Immature natural killer cell (primary cell): ENCODE measurements around the gene OR56B1. TPM values are rescaled to one million over a fixed set of nuclear protein-coding genes. Genes with fewer than 3 reads are reported as not detected.
"Not testable (repeated sequence)": the region's sequence is repeated elsewhere in the genome, so short reads cannot be mapped to it uniquely, and the experiment has no call there.

ENCODE experiments used
- DNase-seq, 3 donors: peaks; one replicate each; pipeline ENCODE4 v3.0.0; 2022; ENCODE audit warnings: mixed read lengths in 1 of 3
- H3K27ac Mint-ChIP-seq, 6 donors: one replicate each; pipeline ENCODE4 v1.8.0; 2020; ENCODE audit warnings: mixed read lengths in 6 of 6, mild to moderate bottlenecking in 5 of 6, inconsistent platforms in 4 of 6, moderate library complexity in 3 of 6
- H3K27me3 Mint-ChIP-seq, 3 donors: one replicate each; pipeline ENCODE4 v1.8.0; 2020 to 2021; ENCODE audit warnings: low read depth in 3 of 3, mild to moderate bottlenecking in 3 of 3, mixed read lengths in 3 of 3, moderate library complexity in 3 of 3, inconsistent platforms in 1 of 3
- H3K36me3 Mint-ChIP-seq, 3 donors: one replicate each; pipeline ENCODE4 v1.8.0; 2020; ENCODE audit warnings: mixed read lengths in 3 of 3, inconsistent platforms in 2 of 3, mild to moderate bottlenecking in 2 of 3
- H3K4me1 Mint-ChIP-seq, 2 donors: one replicate each; pipeline ENCODE4 v1.8.0; 2020; ENCODE audit warnings: inconsistent platforms in 2 of 2, mild to moderate bottlenecking in 2 of 2, mixed read lengths in 2 of 2, moderate library complexity in 1 of 2
- H3K4me3 Mint-ChIP-seq, 5 donors: one replicate each; pipeline ENCODE4 v1.8.0; 2020; ENCODE audit warnings: mild to moderate bottlenecking in 5 of 5, mixed read lengths in 5 of 5, inconsistent platforms in 3 of 5, moderate library complexity in 3 of 5
- H3K9me3 Mint-ChIP-seq, 6 donors: one replicate each; pipeline ENCODE4 v1.8.0; 2020; ENCODE audit warnings: mild to moderate bottlenecking in 6 of 6, mixed read lengths in 6 of 6, inconsistent platforms in 4 of 6, moderate library complexity in 3 of 6
- polyA plus RNA-seq, 3 donors: library from polyadenylated mRNA; unstranded; fragments of 300-500 nt; fragmentation: Illumina TruSeq; gene quantifications; one replicate each; pipeline ENCODE4 v1.2.3, GENCODE V29; 2021

OR56B1 gene, protein sequence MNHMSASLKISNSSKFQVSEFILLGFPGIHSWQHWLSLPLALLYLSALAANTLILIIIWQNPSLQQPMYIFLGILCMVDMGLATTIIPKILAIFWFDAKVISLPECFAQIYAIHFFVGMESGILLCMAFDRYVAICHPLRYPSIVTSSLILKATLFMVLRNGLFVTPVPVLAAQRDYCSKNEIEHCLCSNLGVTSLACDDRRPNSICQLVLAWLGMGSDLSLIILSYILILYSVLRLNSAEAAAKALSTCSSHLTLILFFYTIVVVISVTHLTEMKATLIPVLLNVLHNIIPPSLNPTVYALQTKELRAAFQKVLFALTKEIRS
- polyA plus RNA-seq: under 1 TPM in 1 of 3 donors, not detected in 2; 0.28 TPM

DNA sequence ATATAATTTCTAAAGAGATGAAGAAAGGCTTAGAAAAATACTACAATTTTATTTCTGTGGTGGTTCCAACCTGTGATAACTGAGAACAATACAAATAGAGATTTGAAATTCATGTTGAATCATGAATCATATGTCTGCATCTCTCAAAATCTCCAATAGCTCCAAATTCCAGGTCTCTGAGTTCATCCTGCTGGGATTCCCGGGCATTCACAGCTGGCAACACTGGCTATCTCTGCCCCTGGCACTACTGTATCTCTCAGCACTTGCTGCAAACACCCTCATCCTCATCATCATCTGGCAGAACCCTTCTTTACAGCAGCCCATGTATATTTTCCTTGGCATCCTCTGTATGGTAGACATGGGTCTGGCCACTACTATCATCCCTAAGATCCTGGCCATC, at the start of gene OR56B1:
TSS of gene OR56B1 (plus strand) at position 53 of the 400 bp plus-strand sequence. CDS start at position 122, 69 bp downstream.
- no peak for DNase-seq
- H3K27me3 Mint-ChIP-seq: peaks cover under 1 to 7% (median 5%) of the 10 kb centered on the region in 3 donors
- peaks cover 0 to 13% (median 9%) of the 10 kb centered on the region in 6 donors for H3K9me3 Mint-ChIP-seq
- no peak within 1 kb of the TSS for H3K27ac Mint-ChIP-seq
- H3K4me3 Mint-ChIP-seq: no peak within 1 kb of the TSS
- H3K4me1 Mint-ChIP-seq: no peaks in the 10 kb centered on the region
- H3K36me3 Mint-ChIP-seq: peaks cover 4 to 14% (median 6%) of the 10 kb centered on the region in 3 donors

DNA sequence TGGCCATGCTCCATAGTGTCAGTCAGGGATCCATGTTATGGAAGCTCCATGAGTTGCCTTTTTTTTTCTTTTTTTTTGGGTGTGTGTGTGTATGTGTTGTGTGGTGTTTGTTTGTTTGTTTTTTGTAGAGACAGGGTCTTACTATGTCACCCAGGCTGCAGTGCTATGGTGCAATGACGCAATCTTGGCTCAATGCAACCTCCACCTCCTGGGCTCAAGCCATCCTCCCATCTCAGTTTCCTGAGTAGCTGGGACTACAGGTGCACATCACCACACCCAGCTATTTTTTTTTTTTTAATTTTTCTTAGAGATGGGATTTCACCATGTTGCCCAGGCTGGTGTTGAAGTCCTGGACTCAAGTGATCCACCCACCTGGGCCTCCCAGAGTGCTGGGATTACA, 47.8 kb upstream of the OR56B1 start:
- peak overlapping the region; percentile 87 to 97 (median 94) for H3K27ac Mint-ChIP-seq
- peaks cover 0 to 10% (median 7%) of the 10 kb centered on the region in 3 donors for H3K36me3 Mint-ChIP-seq
- peaks cover 61 to 82% of the 10 kb centered on the region in 2 donors for H3K4me1 Mint-ChIP-seq
- no peak for DNase-seq
- peaks cover 6 to 15% (median 12%) of the 10 kb centered on the region in 3 donors for H3K27me3 Mint-ChIP-seq
- no peaks in the 10 kb centered on the region for H3K9me3 Mint-ChIP-seq
- peak overlapping the region; percentile 47 to 99 (median 69) for H3K4me3 Mint-ChIP-seq

DNA sequence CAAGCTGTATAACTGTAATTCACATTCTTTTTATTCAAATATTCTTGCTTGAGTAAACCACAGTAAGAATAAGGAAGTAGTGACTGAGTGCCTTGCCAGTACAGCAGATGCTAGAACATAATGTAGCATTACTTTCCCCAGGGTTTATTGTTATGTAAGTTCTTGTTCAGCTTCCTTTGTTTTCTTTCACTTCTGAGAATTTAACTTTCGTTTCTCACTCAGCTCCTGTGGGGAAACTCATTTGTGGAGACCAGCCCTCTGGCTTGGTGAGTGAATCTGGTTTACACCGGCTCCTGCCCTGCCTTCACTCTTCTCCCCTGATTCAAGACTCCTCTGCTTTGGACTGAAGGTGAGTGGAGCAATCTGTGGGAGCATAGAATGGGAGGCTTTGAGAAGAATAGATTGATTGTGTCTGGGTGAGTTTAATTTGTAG, 46.7 kb upstream of the OR56B1 start, which contains the start of gene TRIM22:
TSS of gene TRIM22 (plus strand) at position 240 of the 433 bp plus-strand sequence. CDS start 6,443 bp downstream, outside the sequence.
- H3K27ac Mint-ChIP-seq: peak within 1 kb of the TSS; percentile 93 to 99 (median 95)
- peak; percentile 65 to 70 (median 65) for DNase-seq
- peak within 1 kb of the TSS; percentile 91 to 99 (median 99) for H3K4me3 Mint-ChIP-seq
- H3K36me3 Mint-ChIP-seq: peaks cover 5 to 14% (median 7%) of the 10 kb centered on the region in 3 donors
- H3K9me3 Mint-ChIP-seq: no peaks in the 10 kb centered on the region
- H3K27me3 Mint-ChIP-seq: peaks cover 5 to 11% (median 6%) of the 10 kb centered on the region in 3 donors
- peaks cover 60 to 82% of the 10 kb centered on the region in 2 donors for H3K4me1 Mint-ChIP-seq

DNA sequence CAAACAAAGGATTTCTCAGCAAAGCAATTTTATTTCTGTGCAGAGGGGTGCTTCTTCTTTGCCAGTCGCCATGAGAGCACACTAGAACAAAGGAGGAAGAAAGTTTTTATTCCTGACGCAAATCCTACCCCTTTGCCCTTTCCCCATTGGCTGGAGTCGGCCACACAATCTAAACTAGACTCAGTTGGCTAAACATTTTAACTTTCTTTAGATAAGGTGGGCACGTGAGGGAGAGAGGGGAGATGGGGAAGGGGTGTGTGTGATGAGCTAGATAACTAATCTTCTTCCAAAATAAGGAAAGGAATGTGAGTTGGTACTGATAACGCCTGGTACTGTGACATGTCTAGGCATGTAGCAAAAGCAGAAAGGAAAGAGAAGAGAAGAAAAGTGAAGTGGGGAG, 46.0 kb upstream of the OR56B1 start:
- Mint-ChIP-seq H3K4me3 (peak overlapping the region; percentile 91 to 99 (median 99)), H3K9me3 (no peaks in the 10 kb centered on the region), H3K36me3 (peaks cover 5 to 19% (median 12%) of the 10 kb centered on the region in 3 donors), H3K4me1 (peaks cover 60 to 82% of the 10 kb centered on the region in 2 donors), H3K27me3 (peaks cover under 1 to 6% (median 2%) of the 10 kb centered on the region in 3 donors), H3K27ac (peak overlapping the region; percentile 93 to 99 (median 95))
- no peak for DNase-seq

DNA sequence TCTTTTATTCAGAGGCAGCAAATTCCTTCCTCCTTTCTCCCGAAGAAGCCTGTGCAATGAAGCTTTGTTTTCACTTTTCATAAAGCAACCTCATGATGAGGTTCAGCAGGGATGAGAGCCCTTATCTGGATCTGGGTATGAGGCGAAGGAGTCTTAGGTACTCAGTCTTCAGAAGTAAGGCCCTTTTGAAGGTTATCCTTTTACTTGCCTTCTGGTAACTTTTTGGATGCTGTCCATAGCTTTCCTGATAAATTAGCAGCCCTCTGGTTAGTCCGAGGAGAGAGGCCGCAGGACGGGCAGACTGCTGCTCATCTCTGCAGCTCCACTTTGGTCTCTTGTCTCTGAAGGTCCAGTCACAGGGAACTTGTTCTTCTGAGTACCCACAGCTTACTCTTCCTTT, 45.5 kb upstream of the OR56B1 start:
- peaks cover 5 to 20% (median 13%) of the 10 kb centered on the region in 3 donors for H3K36me3 Mint-ChIP-seq
- H3K4me3 Mint-ChIP-seq: peak overlapping the region; percentile 91 to 99 (median 99)
- H3K9me3 Mint-ChIP-seq: no peaks in the 10 kb centered on the region
- peaks cover 62 to 83% of the 10 kb centered on the region in 2 donors for H3K4me1 Mint-ChIP-seq
- DNase-seq: peak in 1 of 3 donors; percentile 18
- H3K27ac Mint-ChIP-seq: peak overlapping the region; percentile 93 to 99 (median 95)
- peaks cover 0 to 6% (median 0%) of the 10 kb centered on the region in 3 donors for H3K27me3 Mint-ChIP-seq

DNA sequence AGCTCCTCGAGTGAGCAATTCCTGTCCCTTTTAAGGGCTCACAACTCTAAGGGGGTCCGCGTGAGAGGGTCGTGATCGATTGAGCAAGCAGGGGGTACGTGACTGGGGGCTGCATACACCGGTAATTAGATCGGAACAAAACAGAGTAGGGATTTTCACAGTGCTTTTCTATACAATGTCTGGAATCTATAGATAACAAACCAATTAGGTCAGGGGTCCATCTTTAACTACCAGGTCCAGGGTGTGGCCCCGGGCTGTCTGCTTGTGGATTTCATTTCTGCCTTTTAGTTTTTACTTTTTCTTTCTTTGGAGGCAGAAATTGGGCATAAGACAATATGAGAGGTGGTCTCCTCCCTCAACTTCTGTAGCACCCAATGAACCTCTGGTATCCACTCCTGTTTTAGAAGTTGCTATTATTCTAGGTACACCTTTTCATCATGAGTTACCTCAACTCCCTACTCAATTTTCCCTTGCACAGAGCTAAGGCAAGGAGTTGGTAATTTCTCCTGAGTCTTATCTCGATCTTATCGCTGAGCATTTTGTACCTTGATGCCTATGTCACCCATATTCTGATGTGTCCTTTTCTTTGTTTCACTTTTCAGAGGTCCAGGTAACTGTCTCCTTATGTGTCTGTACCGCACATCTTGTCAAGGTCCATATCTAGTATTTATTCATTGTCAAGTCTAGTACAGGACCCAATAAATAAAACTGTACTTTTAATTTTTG, 44.8 kb upstream of the OR56B1 start:
- Mint-ChIP-seq H3K4me3 (peak overlapping the region; percentile 91 to 99 (median 99)), H3K36me3 (peaks cover 11 to 26% (median 13%) of the 10 kb centered on the region in 3 donors), H3K27ac (peak overlapping the region; percentile 93 to 99 (median 95)), H3K4me1 (peaks cover 66 to 85% of the 10 kb centered on the region in 2 donors)
- not testable (repeated sequence) for H3K9me3 Mint-ChIP-seq, H3K27me3 Mint-ChIP-seq, DNase-seq

DNA sequence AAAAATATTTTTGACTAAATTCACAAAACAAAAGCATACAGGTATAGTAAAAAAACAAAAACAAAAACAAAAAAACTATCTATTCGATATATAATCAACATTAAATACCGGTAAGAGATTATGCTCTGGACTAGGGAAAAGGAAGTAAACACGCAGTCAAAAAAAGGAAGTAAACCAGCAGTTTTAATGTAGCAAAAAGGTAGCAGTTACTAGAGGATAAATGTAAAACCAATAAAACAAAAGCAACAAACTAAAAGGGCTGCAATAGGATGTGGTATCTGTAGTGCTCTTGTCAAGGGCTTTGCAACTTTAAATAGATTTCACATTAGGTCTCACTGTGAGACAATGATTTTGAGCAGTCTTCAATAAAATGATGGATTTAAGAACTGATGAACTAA, 44.3 kb upstream of the OR56B1 start:
- H3K36me3 Mint-ChIP-seq: peaks cover 12 to 31% (median 13%) of the 10 kb centered on the region in 3 donors

DNA sequence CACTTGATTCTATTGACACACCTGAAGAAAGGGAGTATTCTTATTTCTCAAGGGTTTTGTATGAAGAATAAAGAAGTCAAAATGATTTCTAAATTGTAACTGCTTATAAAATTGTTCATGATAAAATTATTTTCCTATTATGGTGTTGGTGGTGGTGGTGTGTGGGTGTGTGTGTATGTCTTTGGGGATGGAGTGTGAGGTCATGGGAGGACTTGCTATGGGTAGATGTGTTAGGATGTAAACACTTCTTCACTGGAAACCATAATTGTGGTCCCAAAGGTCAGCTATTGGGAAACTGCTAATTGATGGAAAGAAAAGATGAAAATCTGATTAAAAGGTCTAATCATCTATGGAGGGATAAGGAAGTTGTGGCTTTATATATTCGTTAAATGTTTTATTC, 41.6 kb upstream of the OR56B1 start:
- Mint-ChIP-seq H3K9me3 (no peaks in the 10 kb centered on the region), H3K36me3 (peaks cover 12 to 49% (median 23%) of the 10 kb centered on the region in 3 donors), H3K4me1 (peaks cover 68 to 88% of the 10 kb centered on the region in 2 donors), H3K27ac (peak overlapping the region; percentile 10 to 88 (median 76)), H3K27me3 (peaks cover 0 to 6% (median 3%) of the 10 kb centered on the region in 3 donors), H3K4me3 (peak overlapping the region; percentile 28 to 66 (median 52))
- DNase-seq: no peak

More for the DNA sequence above, 44.3 kb upstream of the OR56B1 start:
- peaks cover 0 to 6% (median 0%) of the 10 kb centered on the region in 3 donors for H3K27me3 Mint-ChIP-seq
- H3K9me3 Mint-ChIP-seq: no peaks in the 10 kb centered on the region
- H3K27ac Mint-ChIP-seq: peak overlapping the region; percentile 93 to 99 (median 95)
- no peak for DNase-seq
- peaks cover 69 to 91% of the 10 kb centered on the region in 2 donors for H3K4me1 Mint-ChIP-seq
- H3K4me3 Mint-ChIP-seq: peak overlapping the region; percentile 91 to 99 (median 99)

DNA sequence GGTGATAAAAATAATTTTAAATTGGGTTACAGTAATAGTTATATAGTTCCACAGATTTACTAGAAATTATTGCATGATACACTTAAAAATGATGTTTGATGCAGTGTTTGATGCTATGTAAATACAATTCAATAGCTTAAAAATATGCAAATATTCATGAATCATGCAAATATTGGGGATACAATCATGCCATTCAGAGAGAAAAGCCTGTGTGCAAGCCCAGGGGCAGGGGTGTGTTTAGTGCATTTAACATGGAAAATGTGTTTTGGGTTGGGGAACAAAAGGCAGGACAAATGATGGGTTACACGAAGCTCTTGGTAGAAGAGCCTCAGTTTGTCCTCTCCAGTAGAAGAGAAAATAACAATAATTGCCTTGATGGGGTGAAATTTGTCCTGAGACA, 40.7 kb upstream of the OR56B1 start:
- H3K27ac Mint-ChIP-seq: peak overlapping the region in 5 of 6 donors; percentile 20 to 85 (median 78)
- H3K4me1 Mint-ChIP-seq: peaks cover 62 to 88% of the 10 kb centered on the region in 2 donors
- DNase-seq: no peak
- peaks cover 12 to 57% (median 29%) of the 10 kb centered on the region in 3 donors for H3K36me3 Mint-ChIP-seq
- peaks cover 0 to 6% (median 3%) of the 10 kb centered on the region in 3 donors for H3K27me3 Mint-ChIP-seq
- H3K9me3 Mint-ChIP-seq: no peaks in the 10 kb centered on the region
- peak overlapping the region in 1 of 5 donors; percentile 23 for H3K4me3 Mint-ChIP-seq

DNA sequence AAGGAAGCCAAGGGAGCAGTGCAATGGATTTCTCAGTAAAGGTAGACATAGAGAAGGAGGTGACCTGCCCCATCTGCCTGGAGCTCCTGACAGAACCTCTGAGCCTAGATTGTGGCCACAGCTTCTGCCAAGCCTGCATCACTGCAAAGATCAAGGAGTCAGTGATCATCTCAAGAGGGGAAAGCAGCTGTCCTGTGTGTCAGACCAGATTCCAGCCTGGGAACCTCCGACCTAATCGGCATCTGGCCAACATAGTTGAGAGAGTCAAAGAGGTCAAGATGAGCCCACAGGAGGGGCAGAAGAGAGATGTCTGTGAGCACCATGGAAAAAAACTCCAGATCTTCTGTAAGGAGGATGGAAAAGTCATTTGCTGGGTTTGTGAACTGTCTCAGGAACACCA, 40.0 kb upstream of the OR56B1 start:
- no peak for DNase-seq
- Mint-ChIP-seq H3K27ac (peak overlapping the region; percentile 20 to 85 (median 80)), H3K4me3 (no peak overlapping the region), H3K36me3 (peaks cover 12 to 57% (median 34%) of the 10 kb centered on the region in 3 donors), H3K27me3 (peaks cover 0 to 3% (median 1%) of the 10 kb centered on the region in 3 donors), H3K9me3 (no peaks in the 10 kb centered on the region), H3K4me1 (peaks cover 65 to 88% of the 10 kb centered on the region in 2 donors)

DNA sequence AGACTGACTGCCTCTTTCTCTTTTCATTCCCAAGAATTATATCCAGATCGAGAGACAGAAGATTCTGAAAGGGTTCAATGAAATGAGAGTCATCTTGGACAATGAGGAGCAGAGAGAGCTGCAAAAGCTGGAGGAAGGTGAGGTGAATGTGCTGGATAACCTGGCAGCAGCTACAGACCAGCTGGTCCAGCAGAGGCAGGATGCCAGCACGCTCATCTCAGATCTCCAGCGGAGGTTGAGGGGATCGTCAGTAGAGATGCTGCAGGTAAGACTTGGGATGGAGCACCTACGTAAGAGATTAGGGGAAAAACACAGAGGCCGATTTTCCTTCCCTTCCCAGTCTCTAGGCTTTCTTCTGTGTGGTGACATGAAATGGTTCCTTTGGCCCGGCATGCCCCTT, 38.0 kb upstream of the OR56B1 start:
- H3K9me3 Mint-ChIP-seq: no peaks in the 10 kb centered on the region
- H3K4me1 Mint-ChIP-seq: peaks cover 61 to 82% of the 10 kb centered on the region in 2 donors
- peaks cover 0 to 3% (median 0%) of the 10 kb centered on the region in 3 donors for H3K27me3 Mint-ChIP-seq
- H3K36me3 Mint-ChIP-seq: peaks cover 16 to 61% (median 47%) of the 10 kb centered on the region in 3 donors
- H3K27ac Mint-ChIP-seq: peak overlapping the region; percentile 5 to 71 (median 61)
- no peak overlapping the region for H3K4me3 Mint-ChIP-seq
- no peak for DNase-seq

DNA sequence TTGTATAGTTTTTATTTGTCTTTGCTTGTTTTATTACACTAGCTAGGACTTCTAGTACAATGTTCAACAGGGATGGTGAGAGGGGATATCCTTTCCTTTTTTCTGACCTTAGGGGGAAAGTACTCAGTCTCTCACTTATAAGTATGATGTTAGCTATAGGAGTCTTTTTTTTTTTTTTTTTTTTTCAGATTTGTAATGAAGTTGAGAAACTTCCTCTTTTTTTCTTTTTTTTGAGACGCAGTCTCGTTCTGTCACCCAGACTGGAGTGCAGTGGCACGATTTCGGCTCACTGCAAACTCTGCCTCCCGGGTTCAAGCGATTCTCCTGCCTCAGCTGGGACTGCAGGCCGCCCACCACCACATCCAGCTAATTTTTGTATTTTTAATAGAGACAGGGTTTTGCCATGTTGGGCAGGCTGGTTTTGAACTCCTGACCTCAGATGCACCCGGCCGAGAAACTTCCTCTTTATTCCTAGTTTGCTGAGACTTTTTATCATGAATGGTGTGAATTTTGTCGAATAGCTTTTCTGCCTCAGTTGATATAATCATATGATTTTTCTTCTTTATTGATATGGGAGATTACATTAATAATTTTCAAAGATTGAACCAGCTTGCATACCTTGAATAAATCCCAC, 35.7 kb upstream of the OR56B1 start:
- Mint-ChIP-seq H3K9me3 (no peaks in the 10 kb centered on the region), H3K36me3 (peaks cover 20 to 68% (median 42%) of the 10 kb centered on the region in 3 donors), H3K4me3 (peak overlapping the region in 4 of 5 donors; percentile 3 to 36 (median 14)), H3K4me1 (peaks cover 58 to 79% of the 10 kb centered on the region in 2 donors), H3K27me3 (peaks cover 0 to 4% (median 0%) of the 10 kb centered on the region in 3 donors), H3K27ac (peak overlapping the region in 4 of 6 donors; percentile 49 to 77 (median 56))
- no peak for DNase-seq
